ENCODE results near the gene TSEN34.
A peak's percentile ranks its signal among the peaks of the same experiment; 100 is the strongest.

Gene TSEN34

GRCh38 chr19:54152878-54153524 lies 38.1 kb upstream of the TSEN34 start:
- H3K27me3 ChIP-seq (ENCODE audit: control insufficient read depth in 1 of 2, insufficient read depth in 2 of 2, low read length in 2 of 2), result no peaks in the 10 kb centered on the region
- no peak overlapping the region for H3K9ac ChIP-seq (ENCODE audit: low read depth in 1 of 2, low read length in 2 of 2)
- no peak overlapping the region for H3K27ac ChIP-seq (ENCODE audit: low read depth, low read length)
- peaks cover 71 to 92% of the 10 kb centered on the region in 2 donors for H3K36me3 ChIP-seq (ENCODE audit: control insufficient read depth in 1 of 2, insufficient read depth in 2 of 2, low read length in 2 of 2)
- peaks cover 1 to 4% of the 10 kb centered on the region in 2 donors for H3K4me1 ChIP-seq (ENCODE audit: control insufficient read depth in 1 of 2, insufficient read depth in 2 of 2, low read length in 2 of 2)
- H3K9me3 ChIP-seq (ENCODE audit: control insufficient read depth in 1 of 2, low read length in 2 of 2), result no peaks in the 10 kb centered on the region
- H3K4me3 ChIP-seq (ENCODE audit: low read depth in 1 of 2, low read length in 2 of 2), result no peak overlapping the region

GRCh38 chr19:54153731-54154326 lies 37.3 kb upstream of the TSEN34 start:
- Histone ChIP-seq H3K4me1 (ENCODE audit: control insufficient read depth in 1 of 2, insufficient read depth in 2 of 2, low read length in 2 of 2) (peaks cover 10 to 12% of the 10 kb centered on the region in 2 donors), H3K27ac (ENCODE audit: low read depth, low read length) (no peak overlapping the region)

GRCh38 chr19:54154603-54155345 lies 36.3 kb upstream of the TSEN34 start:
- peaks cover 14% of the 10 kb centered on the region in 2 donors for H3K4me1 ChIP-seq (ENCODE audit: control insufficient read depth in 1 of 2, insufficient read depth in 2 of 2, low read length in 2 of 2)
- no peaks in the 10 kb centered on the region for H3K27me3 ChIP-seq (ENCODE audit: control insufficient read depth in 1 of 2, insufficient read depth in 2 of 2, low read length in 2 of 2)
- peaks cover 63 to 80% of the 10 kb centered on the region in 2 donors for H3K36me3 ChIP-seq (ENCODE audit: control insufficient read depth in 1 of 2, insufficient read depth in 2 of 2, low read length in 2 of 2)
- H3K4me3 ChIP-seq (ENCODE audit: low read depth in 1 of 2, low read length in 2 of 2), result no peak overlapping the region
- H3K9ac ChIP-seq (ENCODE audit: low read depth in 1 of 2, low read length in 2 of 2), result no peak overlapping the region
- H3K9me3 ChIP-seq (ENCODE audit: control insufficient read depth in 1 of 2, low read length in 2 of 2), result no peaks in the 10 kb centered on the region
- no peak overlapping the region for H3K27ac ChIP-seq (ENCODE audit: low read depth, low read length)

More at GRCh38 chr19:54153731-54154326, 37.3 kb upstream of the TSEN34 start:
- Histone ChIP-seq H3K36me3 (ENCODE audit: control insufficient read depth in 1 of 2, insufficient read depth in 2 of 2, low read length in 2 of 2) (peaks cover 73 to 90% of the 10 kb centered on the region in 2 donors), H3K9me3 (ENCODE audit: control insufficient read depth in 1 of 2, low read length in 2 of 2) (no peaks in the 10 kb centered on the region), H3K4me3 (ENCODE audit: low read depth in 1 of 2, low read length in 2 of 2) (no peak overlapping the region), H3K27me3 (ENCODE audit: control insufficient read depth in 1 of 2, insufficient read depth in 2 of 2, low read length in 2 of 2) (no peaks in the 10 kb centered on the region), H3K9ac (ENCODE audit: low read depth in 1 of 2, low read length in 2 of 2) (no peak overlapping the region)

GRCh38 chr19:54155694-54156093 lies 35.4 kb upstream of the TSEN34 start:
- no peak overlapping the region for H3K9ac ChIP-seq (ENCODE audit: low read depth in 1 of 2, low read length in 2 of 2)
- H3K27me3 ChIP-seq (ENCODE audit: control insufficient read depth in 1 of 2, insufficient read depth in 2 of 2, low read length in 2 of 2), result no peaks in the 10 kb centered on the region
- H3K4me3 ChIP-seq (ENCODE audit: low read depth in 1 of 2, low read length in 2 of 2), result no peak overlapping the region
- H3K4me1 ChIP-seq (ENCODE audit: control insufficient read depth in 1 of 2, insufficient read depth in 2 of 2, low read length in 2 of 2), result peaks cover 21% of the 10 kb centered on the region in 2 donors
- H3K9me3 ChIP-seq (ENCODE audit: control insufficient read depth in 1 of 2, low read length in 2 of 2), result no peaks in the 10 kb centered on the region
- no peak overlapping the region for H3K27ac ChIP-seq (ENCODE audit: low read depth, low read length)
- H3K36me3 ChIP-seq (ENCODE audit: control insufficient read depth in 1 of 2, insufficient read depth in 2 of 2, low read length in 2 of 2), result peaks cover 56 to 73% of the 10 kb centered on the region in 2 donors

- Histone ChIP-seq H3K27ac (ENCODE audit: low read depth, low read length) (no peak overlapping the region), H3K9ac (ENCODE audit: low read depth in 1 of 2, low read length in 2 of 2) (no peak overlapping the region), H3K27me3 (ENCODE audit: control insufficient read depth in 1 of 2, insufficient read depth in 2 of 2, low read length in 2 of 2) (no peaks in the 10 kb centered on the region), H3K4me1 (ENCODE audit: control insufficient read depth in 1 of 2, insufficient read depth in 2 of 2, low read length in 2 of 2) (peaks cover 24 to 25% of the 10 kb centered on the region in 2 donors), H3K36me3 (ENCODE audit: control insufficient read depth in 1 of 2, insufficient read depth in 2 of 2, low read length in 2 of 2) (peaks cover 50 to 68% of the 10 kb centered on the region in 2 donors), H3K4me3 (ENCODE audit: low read depth in 1 of 2, low read length in 2 of 2) (no peak overlapping the region), H3K9me3 (ENCODE audit: control insufficient read depth in 1 of 2, low read length in 2 of 2) (no peaks in the 10 kb centered on the region)
These were observed 34.6 kb upstream of the TSEN34 start for GRCh38 chr19:54156490-54156889.

GRCh38 chr19:54156953-54157352 lies 34.2 kb upstream of the TSEN34 start:
- H3K9ac ChIP-seq (ENCODE audit: low read depth in 1 of 2, low read length in 2 of 2), result no peak overlapping the region
- H3K36me3 ChIP-seq (ENCODE audit: control insufficient read depth in 1 of 2, insufficient read depth in 2 of 2, low read length in 2 of 2), result peaks cover 46 to 63% of the 10 kb centered on the region in 2 donors
- H3K4me1 ChIP-seq (ENCODE audit: control insufficient read depth in 1 of 2, insufficient read depth in 2 of 2, low read length in 2 of 2), result peaks cover 24 to 30% of the 10 kb centered on the region in 2 donors
- H3K9me3 ChIP-seq (ENCODE audit: control insufficient read depth in 1 of 2, low read length in 2 of 2), result no peaks in the 10 kb centered on the region
- H3K27ac ChIP-seq (ENCODE audit: low read depth, low read length), result no peak overlapping the region
- H3K27me3 ChIP-seq (ENCODE audit: control insufficient read depth in 1 of 2, insufficient read depth in 2 of 2, low read length in 2 of 2), result no peaks in the 10 kb centered on the region
- H3K4me3 ChIP-seq (ENCODE audit: low read depth in 1 of 2, low read length in 2 of 2), result no peak overlapping the region

GRCh38 chr19:54158812-54159351 lies 32.2 kb upstream of the TSEN34 start:
- Histone ChIP-seq H3K27ac (ENCODE audit: low read depth, low read length) (peak overlapping the region; percentile 96), H3K4me1 (ENCODE audit: control insufficient read depth in 1 of 2, insufficient read depth in 2 of 2, low read length in 2 of 2) (peaks cover 30 to 36% of the 10 kb centered on the region in 2 donors), H3K4me3 (ENCODE audit: low read depth in 1 of 2, low read length in 2 of 2) (peak overlapping the region; percentile 85 to 96), H3K9ac (ENCODE audit: low read depth in 1 of 2, low read length in 2 of 2) (peak overlapping the region; percentile 71 to 92), H3K27me3 (ENCODE audit: control insufficient read depth in 1 of 2, insufficient read depth in 2 of 2, low read length in 2 of 2) (no peaks in the 10 kb centered on the region), H3K36me3 (ENCODE audit: control insufficient read depth in 1 of 2, insufficient read depth in 2 of 2, low read length in 2 of 2) (peaks cover 29 to 44% of the 10 kb centered on the region in 2 donors), H3K9me3 (ENCODE audit: control insufficient read depth in 1 of 2, low read length in 2 of 2) (no peaks in the 10 kb centered on the region)

- Histone ChIP-seq H3K9me3 (ENCODE audit: control insufficient read depth in 1 of 2, low read length in 2 of 2) (no peaks in the 10 kb centered on the region), H3K27ac (ENCODE audit: low read depth, low read length) (peak within 1 kb of the TSS; percentile 96), H3K27me3 (ENCODE audit: control insufficient read depth in 1 of 2, insufficient read depth in 2 of 2, low read length in 2 of 2) (no peaks in the 10 kb centered on the region), H3K4me1 (ENCODE audit: control insufficient read depth in 1 of 2, insufficient read depth in 2 of 2, low read length in 2 of 2) (peaks cover 34 to 41% of the 10 kb centered on the region in 2 donors), H3K9ac (ENCODE audit: low read depth in 1 of 2, low read length in 2 of 2) (peak within 1 kb of the TSS; percentile 71 to 92), H3K4me3 (ENCODE audit: low read depth in 1 of 2, low read length in 2 of 2) (peak within 1 kb of the TSS; percentile 85 to 96), H3K36me3 (ENCODE audit: control insufficient read depth in 1 of 2, insufficient read depth in 2 of 2, low read length in 2 of 2) (peaks cover 22 to 37% of the 10 kb centered on the region in 2 donors)
These were observed 31.5 kb upstream of the TSEN34 start, which contains the start of gene LENG1 for GRCh38 chr19:54159352-54160181. TSS of gene LENG1 (minus strand) at chr19:54159721. CDS start at chr19:54159695, 26 bp downstream.

GRCh38 chr19:54160182-54160811 lies 30.8 kb upstream of the TSEN34 start:
- Histone ChIP-seq H3K9me3 (ENCODE audit: control insufficient read depth in 1 of 2, low read length in 2 of 2) (no peaks in the 10 kb centered on the region), H3K36me3 (ENCODE audit: control insufficient read depth in 1 of 2, insufficient read depth in 2 of 2, low read length in 2 of 2) (peaks cover 16 to 29% of the 10 kb centered on the region in 2 donors), H3K4me1 (ENCODE audit: control insufficient read depth in 1 of 2, insufficient read depth in 2 of 2, low read length in 2 of 2) (peaks cover 30 to 47% of the 10 kb centered on the region in 2 donors), H3K9ac (ENCODE audit: low read depth in 1 of 2, low read length in 2 of 2) (peak overlapping the region; percentile 57 to 85), H3K4me3 (ENCODE audit: low read depth in 1 of 2, low read length in 2 of 2) (peak overlapping the region; percentile 68 to 79), H3K27me3 (ENCODE audit: control insufficient read depth in 1 of 2, insufficient read depth in 2 of 2, low read length in 2 of 2) (no peaks in the 10 kb centered on the region), H3K27ac (ENCODE audit: low read depth, low read length) (peak overlapping the region; percentile 61)
